Measurements from ENCODE around the gene CYTH4.
A peak's percentile ranks its signal among the peaks of the same experiment; 100 is the strongest.
"Not testable (repeated sequence)": the region's sequence is repeated elsewhere in the genome, so short reads cannot be mapped to it uniquely, and the experiment has no call there.

Gene CYTH4

GRCh38 chr22:37310815-37311595 is 28.7 kb downstream of the CYTH4 start:
- DNase-seq (ENCODE audit: low read depth) = no peak

- no peak for DNase-seq (ENCODE audit: low read depth)
Observed at GRCh38 chr22:37311761-37312312, 29.5 kb downstream of the CYTH4 start.

GRCh38 chr22:37312549-37313183 is 30.4 kb downstream of the CYTH4 start:
- no peak for DNase-seq (ENCODE audit: low read depth)

- DNase-seq (ENCODE audit: low read depth) = no peak
Observed at GRCh38 chr22:37313376-37314314, 31.3 kb downstream of the CYTH4 start.

- no peak for DNase-seq (ENCODE audit: low read depth)
Observed at GRCh38 chr22:37314315-37315074, 32.2 kb downstream of the CYTH4 start.

- DNase-seq (ENCODE audit: low read depth) = no peak
Observed at GRCh38 chr22:37316405-37316804, 34.1 kb downstream of the CYTH4 start.

GRCh38 chr22:37316875-37317371 is 34.6 kb downstream of the CYTH4 start:
- peak; percentile 63 for DNase-seq (ENCODE audit: low read depth)

GRCh38 chr22:37317698-37318210 is 35.4 kb downstream of the CYTH4 start:
- DNase-seq (ENCODE audit: low read depth) = no peak

GRCh38 chr22:37318364-37319109 is 36.2 kb downstream of the CYTH4 start:
- DNase-seq (ENCODE audit: low read depth) = no peak

GRCh38 chr22:37319469-37319868 is 37.2 kb downstream of the CYTH4 start:
- DNase-seq (ENCODE audit: low read depth) = no peak

GRCh38 chr22:37320726-37321677 is 38.7 kb downstream of the CYTH4 start:
- no peak for DNase-seq (ENCODE audit: low read depth)

- DNase-seq (ENCODE audit: low read depth) = no peak
Observed at GRCh38 chr22:37324340-37325038, 42.2 kb downstream of the CYTH4 start.

GRCh38 chr22:37325039-37325395 is 42.7 kb downstream of the CYTH4 start:
- no peak for DNase-seq (ENCODE audit: low read depth)

GRCh38 chr22:37326726-37327125 is 44.4 kb downstream of the CYTH4 start:
- DNase-seq (ENCODE audit: low read depth) = no peak

GRCh38 chr22:37328017-37328416 is 45.7 kb downstream of the CYTH4 start:
- DNase-seq (ENCODE audit: low read depth) = no peak

- not testable (repeated sequence) for DNase-seq (ENCODE audit: low read depth)
Observed at GRCh38 chr22:37328538-37329237, 46.4 kb downstream of the CYTH4 start.

GRCh38 chr22:37329238-37330140 is 47.2 kb downstream of the CYTH4 start:
- no peak for DNase-seq (ENCODE audit: low read depth)
